NCI-H1417 treated with DMSO at 0.1 percent for 48 hours (cell line): Measurements from ENCODE around the gene RXRA.

Source experiments
- DNase-seq: peaks from one replicate; lab custom pipeline; 2025; lab: John Stamatoyannopoulos, UW

RXRA gene

GRCh38 chr9:134472256-134472655 lies 146.0 kb downstream of the RXRA start:
- no peak for DNase-seq

- no peak for DNase-seq
Observed at GRCh38 chr9:134473141-134474054, 147.1 kb downstream of the RXRA start.

- no peak for DNase-seq
Observed at GRCh38 chr9:134474055-134474370, 147.8 kb downstream of the RXRA start.

- no peak for DNase-seq
Observed at GRCh38 chr9:134475011-134475790, 148.9 kb downstream of the RXRA start.

GRCh38 chr9:134476272-134476941 lies 150.2 kb downstream of the RXRA start:
- DNase-seq, result no peak

GRCh38 chr9:134476942-134477335 lies 150.7 kb downstream of the RXRA start:
- no peak for DNase-seq

GRCh38 chr9:134477342-134477925 lies 151.2 kb downstream of the RXRA start:
- no peak for DNase-seq

- DNase-seq, result no peak
Observed at GRCh38 chr9:134477927-134478326, 151.7 kb downstream of the RXRA start.

- no peak for DNase-seq
Observed at GRCh38 chr9:134481762-134482161, 155.5 kb downstream of the RXRA start.

- DNase-seq, result no peak
Observed at GRCh38 chr9:134482226-134482625, 156.0 kb downstream of the RXRA start.

GRCh38 chr9:134483361-134484184 lies 157.3 kb downstream of the RXRA start:
- no peak for DNase-seq

- no peak for DNase-seq
Observed at GRCh38 chr9:134484479-134484878, 158.2 kb downstream of the RXRA start.

- DNase-seq, result no peak
Observed at GRCh38 chr9:134485653-134486052, 159.4 kb downstream of the RXRA start.

GRCh38 chr9:134486143-134486591 lies 159.9 kb downstream of the RXRA start:
- no peak for DNase-seq

GRCh38 chr9:134486596-134486995 lies 160.3 kb downstream of the RXRA start:
- no peak for DNase-seq
